Lower leg skin (tissue), 3 donors: ENCODE results near the gene NUCKS1.

Experiments
- CTCF ChIP-seq, 3 donors: fragments of 450-650 bp; IDR thresholded peaks; one replicate each; pipeline ENCODE4 v1.5.1; 2016; ENCODE audit warnings: antibody characterized with exemption in 3 of 3, mild to moderate bottlenecking in 3 of 3, moderate library complexity in 2 of 3
- POLR2A ChIP-seq, 2 donors: fragments of 450-650 bp; IDR thresholded peaks; one replicate each; pipeline ENCODE4 v1.6.1; 2016 to 2017; ENCODE audit warnings: antibody characterized with exemption in 2 of 2, mild to moderate bottlenecking in 1 of 2, moderate library complexity in 1 of 2

- TF ChIP-seq CTCF (IDR thresholded peaks at IDR 0.05) (no peak), POLR2A (IDR thresholded peaks at IDR 0.05) (no peak)
Observed at GRCh38 chr1:205719762-205720161, 30.2 kb downstream of the NUCKS1 start.
